Measurements from ENCODE around the gene CAMTA1. TPM values are rescaled to one million over a fixed set of nuclear protein-coding genes. Genes with fewer than 3 reads are reported as not detected.

The CAMTA1 gene
- total RNA-seq, 5 donors from 2014 or later (not counting 1 experiment from before 2014, with no cell fraction given) = 29.7 to 37.4 (median 34.6) TPM

- ChIA-PET CTCF (no interaction called here), POLR2A (no interaction called here)
- H3K4me1 ChIP-seq (ENCODE audit: control insufficient read depth in 1 of 2, extremely low read depth in 1 of 2, insufficient read depth in 2 of 2, low read length in 2 of 2) = peaks cover 34 to 47% of the 10 kb centered on the region in 2 experiments
- peaks cover 0 to 69% of the 10 kb centered on the region in 2 experiments for H3K27me3 ChIP-seq (replicated peaks in 1 of 2; ENCODE audit: control insufficient read depth in 2 of 2, extremely low read depth in 1 of 2, insufficient read depth in 2 of 2, low read length in 1 of 2)
- Mint-ChIP-seq H3K4me3 (no peak overlapping the region), H3K9me3 (no peaks in the 10 kb centered on the region), H3K4me1 (peaks cover 30 to 45% (median 37%) of the 10 kb centered on the region in 3 donors), H3K27ac (no peak overlapping the region), H3K36me3 (no peaks in the 10 kb centered on the region), H3K27me3 (peaks cover 28 to 73% of the 10 kb centered on the region in 2 donors)
- H3K27ac ChIP-seq (ENCODE audit: low read length) = no peak overlapping the region
- 73% methylated on average over 14 of the region's 15 CpGs for WGBS (ENCODE audit: insufficient coverage)
- ATAC-seq (replicated peaks in 1 of 4) (no peak), DNase-seq (no peak)
- no peaks in the 10 kb centered on the region for H3K9me3 ChIP-seq
- no peak overlapping the region for H3K4me3 ChIP-seq (ENCODE audit: control insufficient read depth in 1 of 2, extremely low read depth in 1 of 2, low read length in 1 of 2)
- H3K36me3 ChIP-seq (ENCODE audit: control insufficient read depth in 2 of 2, extremely low read depth in 1 of 2, insufficient read depth in 1 of 2, low read length in 1 of 2) = no peaks in the 10 kb centered on the region
Measured at GRCh38 chr1:6965083-6965934, 180.1 kb downstream of the CAMTA1 start.

DNA sequence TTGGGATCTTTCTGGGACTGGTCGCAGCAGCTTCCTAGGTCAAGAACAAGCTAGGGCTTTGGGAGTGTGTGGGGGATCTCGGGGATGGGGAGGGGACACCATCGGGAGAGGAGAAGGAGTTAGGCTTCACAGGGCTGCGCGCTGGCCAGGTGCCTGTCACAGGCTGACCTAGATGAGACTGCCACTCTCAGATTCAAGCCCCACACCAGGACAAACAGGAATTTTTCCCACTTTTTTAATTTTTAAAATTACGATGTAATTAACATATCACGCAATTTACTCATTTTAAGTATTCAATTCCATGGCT lies 180.6 kb downstream of the CAMTA1 start:
- ATAC-seq (replicated peaks in 1 of 4) (no peak), DNase-seq (no peak)
- no peaks in the 10 kb centered on the region for H3K9me3 Mint-ChIP-seq
- 100% methylated on average over 3 of the region's 7 CpGs for WGBS (ENCODE audit: insufficient coverage)
- peaks cover 0 to 70% of the 10 kb centered on the region in 2 experiments for H3K27me3 ChIP-seq (replicated peaks in 1 of 2; ENCODE audit: control insufficient read depth in 2 of 2, extremely low read depth in 1 of 2, insufficient read depth in 2 of 2, low read length in 1 of 2)
- H3K27ac Mint-ChIP-seq = no peak overlapping the region
- H3K4me1 Mint-ChIP-seq = peaks cover 30 to 45% (median 35%) of the 10 kb centered on the region in 3 donors
- H3K36me3 ChIP-seq (ENCODE audit: control insufficient read depth in 2 of 2, extremely low read depth in 1 of 2, insufficient read depth in 1 of 2, low read length in 1 of 2) = no peaks in the 10 kb centered on the region
- POLR2A ChIA-PET = no interaction called here
- H3K27me3 Mint-ChIP-seq = peaks cover 28 to 68% of the 10 kb centered on the region in 2 donors
- peaks cover 34 to 47% of the 10 kb centered on the region in 2 experiments for H3K4me1 ChIP-seq (ENCODE audit: control insufficient read depth in 1 of 2, extremely low read depth in 1 of 2, insufficient read depth in 2 of 2, low read length in 2 of 2)
- H3K4me3 ChIP-seq (ENCODE audit: control insufficient read depth in 1 of 2, extremely low read depth in 1 of 2, low read length in 1 of 2) = no peak overlapping the region
- no peak overlapping the region for H3K4me3 Mint-ChIP-seq
- no peak overlapping the region for H3K27ac ChIP-seq (ENCODE audit: low read length)
- H3K36me3 Mint-ChIP-seq = no peaks in the 10 kb centered on the region
- CTCF ChIA-PET = no interaction called here
- H3K9me3 ChIP-seq = no peaks in the 10 kb centered on the region

DNA sequence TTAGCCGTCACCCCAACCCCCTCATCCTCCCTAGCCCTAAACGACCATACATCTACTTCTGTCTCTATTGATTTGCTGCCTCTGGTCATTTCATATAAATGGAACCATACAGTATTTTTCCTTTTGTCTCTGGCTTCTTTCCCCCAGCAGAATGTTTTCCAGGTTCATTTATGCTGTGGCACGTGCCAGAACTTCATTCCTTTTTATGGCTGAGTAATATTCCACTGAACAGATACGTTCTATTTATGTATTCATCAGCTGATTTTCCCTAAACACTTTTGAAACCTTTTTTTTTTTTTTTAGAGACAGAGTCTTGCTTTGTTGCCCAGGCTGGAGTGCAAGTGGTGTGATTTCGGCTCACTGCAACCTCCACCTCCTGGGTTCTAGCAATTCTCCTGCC lies 181.1 kb downstream of the CAMTA1 start:
- H3K4me1 ChIP-seq (ENCODE audit: control insufficient read depth in 1 of 2, extremely low read depth in 1 of 2, insufficient read depth in 2 of 2, low read length in 2 of 2) = peaks cover 34 to 47% of the 10 kb centered on the region in 2 experiments
- DNase-seq = no peak
- peaks cover 0 to 72% of the 10 kb centered on the region in 2 experiments for H3K27me3 ChIP-seq (replicated peaks in 1 of 2; ENCODE audit: control insufficient read depth in 2 of 2, extremely low read depth in 1 of 2, insufficient read depth in 2 of 2, low read length in 1 of 2)
- Mint-ChIP-seq H3K27me3 (peaks cover 28 to 65% of the 10 kb centered on the region in 2 donors), H3K27ac (no peak overlapping the region), H3K4me3 (no peak overlapping the region), H3K36me3 (no peaks in the 10 kb centered on the region), H3K4me1 (peaks cover 30 to 45% (median 33%) of the 10 kb centered on the region in 3 donors), H3K9me3 (no peaks in the 10 kb centered on the region)
- WGBS (ENCODE audit: insufficient coverage) = 63% methylated on average over 1 of the region's 5 CpGs
- no peak for ATAC-seq (replicated peaks in 1 of 4)
- H3K36me3 ChIP-seq (ENCODE audit: control insufficient read depth in 2 of 2, extremely low read depth in 1 of 2, insufficient read depth in 1 of 2, low read length in 1 of 2) = no peaks in the 10 kb centered on the region
- no peaks in the 10 kb centered on the region for H3K9me3 ChIP-seq
- H3K4me3 ChIP-seq (ENCODE audit: control insufficient read depth in 1 of 2, extremely low read depth in 1 of 2, low read length in 1 of 2) = no peak overlapping the region
- H3K27ac ChIP-seq (ENCODE audit: low read length) = no peak overlapping the region
- ChIA-PET POLR2A (no interaction called here), CTCF (interaction anchor here in 1 of 2 donors (0.6 kb wide), 1 partner anchor 69 kb away, joined by 7 read pairs; no protein-coding TSS in a partner anchor)

- peaks cover 0 to 61% of the 10 kb centered on the region in 2 experiments for H3K27me3 ChIP-seq (replicated peaks in 1 of 2; ENCODE audit: control insufficient read depth in 2 of 2, extremely low read depth in 1 of 2, insufficient read depth in 2 of 2, low read length in 1 of 2)
- H3K9me3 Mint-ChIP-seq = no peaks in the 10 kb centered on the region
- peaks cover 34 to 37% of the 10 kb centered on the region in 2 experiments for H3K4me1 ChIP-seq (ENCODE audit: control insufficient read depth in 1 of 2, extremely low read depth in 1 of 2, insufficient read depth in 2 of 2, low read length in 2 of 2)
- H3K27ac Mint-ChIP-seq = no peak overlapping the region
- H3K27me3 Mint-ChIP-seq = peaks cover 28 to 71% of the 10 kb centered on the region in 2 donors
- H3K4me3 Mint-ChIP-seq = peak overlapping the region in 1 of 3 donors; percentile 73
- H3K36me3 Mint-ChIP-seq = no peaks in the 10 kb centered on the region
- DNase-seq = no peak
- 39% methylated on average over 3 of the region's 8 CpGs for WGBS (ENCODE audit: insufficient coverage)
- no peaks in the 10 kb centered on the region for H3K36me3 ChIP-seq (ENCODE audit: control insufficient read depth in 2 of 2, extremely low read depth in 1 of 2, insufficient read depth in 1 of 2, low read length in 1 of 2)
- H3K27ac ChIP-seq (ENCODE audit: low read length) = no peak overlapping the region
- H3K4me1 Mint-ChIP-seq = peaks cover 27 to 44% (median 33%) of the 10 kb centered on the region in 3 donors
- ATAC-seq (replicated peaks in 1 of 4) = no peak
- ChIA-PET CTCF (no interaction called here), POLR2A (no interaction called here)
- H3K4me3 ChIP-seq (ENCODE audit: control insufficient read depth in 1 of 2, extremely low read depth in 1 of 2, low read length in 1 of 2) = no peak overlapping the region
- H3K9me3 ChIP-seq = no peaks in the 10 kb centered on the region
Measured at GRCh38 chr1:6967431-6968111, 182.3 kb downstream of the CAMTA1 start.

- H3K9me3 ChIP-seq = no peaks in the 10 kb centered on the region
- H3K4me1 Mint-ChIP-seq = peaks cover 22 to 29% (median 22%) of the 10 kb centered on the region in 3 donors
- 9% methylated on average over 13 of the region's 13 CpGs for WGBS (ENCODE audit: insufficient coverage)
- H3K36me3 ChIP-seq (ENCODE audit: control insufficient read depth in 2 of 2, extremely low read depth in 1 of 2, insufficient read depth in 1 of 2, low read length in 1 of 2) = no peaks in the 10 kb centered on the region
- H3K27me3 ChIP-seq (replicated peaks in 1 of 2; ENCODE audit: control insufficient read depth in 2 of 2, extremely low read depth in 1 of 2, insufficient read depth in 2 of 2, low read length in 1 of 2) = peaks cover 0 to 52% of the 10 kb centered on the region in 2 experiments
- peaks cover 25 to 32% of the 10 kb centered on the region in 2 experiments for H3K4me1 ChIP-seq (ENCODE audit: control insufficient read depth in 1 of 2, extremely low read depth in 1 of 2, insufficient read depth in 2 of 2, low read length in 2 of 2)
- H3K9me3 Mint-ChIP-seq = no peaks in the 10 kb centered on the region
- ATAC-seq (replicated peaks in 1 of 4) (peak in 3 of 4 experiments; percentile 23 to 70 (median 62)), DNase-seq (peak in 4 of 35 experiments; percentile 9 to 18 (median 14))
- ChIA-PET CTCF (interaction anchor here in 1 of 2 donors (0.6 kb wide), 1 partner anchor 1398 kb away, joined by 5 read pairs; no protein-coding TSS in a partner anchor), POLR2A (no interaction called here)
- no peaks in the 10 kb centered on the region for H3K36me3 Mint-ChIP-seq
- H3K4me3 Mint-ChIP-seq = peak overlapping the region in 2 of 3 donors; percentile 10 to 73
- peaks cover 25 to 70% of the 10 kb centered on the region in 2 donors for H3K27me3 Mint-ChIP-seq
- H3K27ac ChIP-seq (ENCODE audit: low read length) = no peak overlapping the region
- peak overlapping the region in 1 of 2 donors; percentile 16 for H3K27ac Mint-ChIP-seq
- peak overlapping the region in 1 of 2 donors; percentile 35 for H3K4me3 ChIP-seq (ENCODE audit: control insufficient read depth in 1 of 2, extremely low read depth in 1 of 2, low read length in 1 of 2)
Measured at GRCh38 chr1:6969106-6969505, 183.9 kb downstream of the CAMTA1 start.

DNA sequence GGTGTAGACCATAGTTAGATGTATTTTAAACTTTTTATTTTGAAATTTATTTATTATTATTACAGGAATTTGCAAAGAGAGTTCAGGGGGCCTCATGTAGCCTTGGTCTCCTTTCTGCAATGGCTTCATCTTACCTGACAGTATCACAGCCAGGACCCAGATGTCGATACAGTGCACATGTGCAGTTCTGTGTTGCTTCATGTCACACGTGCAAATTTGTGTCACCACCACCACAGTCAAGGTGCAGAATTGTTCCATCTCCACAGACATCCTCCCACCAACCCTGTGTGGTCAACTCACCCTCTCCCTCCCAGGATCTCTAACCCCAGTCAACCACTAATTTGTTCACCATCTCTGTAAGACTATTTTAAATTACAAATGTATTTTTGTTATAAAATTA lies 184.5 kb downstream of the CAMTA1 start:
- Mint-ChIP-seq H3K4me3 (no peak overlapping the region), H3K27me3 (peaks cover 21 to 63% of the 10 kb centered on the region in 2 donors), H3K27ac (no peak overlapping the region), H3K9me3 (no peaks in the 10 kb centered on the region), H3K4me1 (peaks cover 20 to 27% (median 21%) of the 10 kb centered on the region in 3 donors), H3K36me3 (no peaks in the 10 kb centered on the region)
- Histone ChIP-seq H3K36me3 (ENCODE audit: control insufficient read depth in 2 of 2, extremely low read depth in 1 of 2, insufficient read depth in 1 of 2, low read length in 1 of 2) (no peaks in the 10 kb centered on the region), H3K4me1 (ENCODE audit: control insufficient read depth in 1 of 2, extremely low read depth in 1 of 2, insufficient read depth in 2 of 2, low read length in 2 of 2) (peaks cover 25 to 32% of the 10 kb centered on the region in 2 experiments), H3K9me3 (no peaks in the 10 kb centered on the region), H3K4me3 (ENCODE audit: control insufficient read depth in 1 of 2, extremely low read depth in 1 of 2, low read length in 1 of 2) (no peak overlapping the region), H3K27ac (ENCODE audit: low read length) (no peak overlapping the region), H3K27me3 (replicated peaks in 1 of 2; ENCODE audit: control insufficient read depth in 2 of 2, extremely low read depth in 1 of 2, insufficient read depth in 2 of 2, low read length in 1 of 2) (peaks cover 0 to 47% of the 10 kb centered on the region in 2 experiments)
- ATAC-seq (replicated peaks in 1 of 4) = no peak
- ChIA-PET CTCF (interaction anchor here in 1 of 2 donors (0.6 kb wide), 1 partner anchor 1397 kb away, joined by 5 read pairs; no protein-coding TSS in a partner anchor), POLR2A (no interaction called here)
- DNase-seq = no peak
- 14% methylated on average over 2 of the region's 2 CpGs for WGBS (ENCODE audit: insufficient coverage)

Measured in T-cell (primary cell).